Thyroid gland (tissue), 4 donors: Measurements from ENCODE around the gene ABR. TPM values are rescaled to one million over a fixed set of nuclear protein-coding genes. Genes with fewer than 3 reads are reported as not detected.
A peak's percentile ranks its signal among the peaks of the same experiment; 100 is the strongest.

ENCODE experiments used
- DNase-seq, 2 donors: peaks; one replicate each; pipeline ENCODE4 v3.0.0-alpha.2; 2019
- H3K27ac ChIP-seq, 3 donors: fragments of 200-600 bp; sonication (generic); 1 replicate in 2 of 3; 2 replicates in 1 of 3; pipeline ENCODE4 v1.5.1; 2016 to 2019; ENCODE audit warnings: mild to moderate bottlenecking in 1 of 3, moderate library complexity in 1 of 3
- H3K27me3 ChIP-seq: fragments of 200-600 bp; sonication (generic); one replicate; pipeline ENCODE4 v1.5.1; 2019
- H3K36me3 ChIP-seq, 2 donors: fragments of 200-600 bp; sonication (generic); one replicate each; pipeline ENCODE4 v1.5.1; 2016 to 2019
- H3K4me1 ChIP-seq, 2 donors: fragments of 200-600 bp; sonication (generic); one replicate each; pipeline ENCODE4 v1.5.1; 2017 to 2019
- H3K4me3 ChIP-seq, 3 donors: fragments of 200-600 bp; sonication (generic); replicated peaks in 1 of 3; 1 replicate in 2 of 3; 2 replicates in 1 of 3; pipeline ENCODE4 v1.5.1; 2016; ENCODE audit warnings: mild to moderate bottlenecking in 1 of 3
- H3K9me3 ChIP-seq: fragments of 200-600 bp; sonication (generic); one replicate; pipeline ENCODE4 v1.5.1; 2017
- POLR2A ChIP-seq, 2 donors: fragments of 450-650 bp; IDR thresholded peaks; one replicate each; pipeline ENCODE4 v1.6.1; 2017; ENCODE audit warnings: antibody characterized with exemption in 2 of 2, mild to moderate bottlenecking in 2 of 2, moderate library complexity in 1 of 2
- WGBS, 2 donors: methylation state at CpG; one replicate each; pipeline ENCODE4 v1.1.5; 2017; 5-methylcytosine and 5-hydroxymethylcytosine counted together
- intact Hi-C: fragments of 100-400 bp; cut with DNase I; formaldehyde crosslinking; loops from one replicate; pipeline ENCODE4 v1.15.1; 2023
- total RNA-seq, 4 donors: library from RNA; depleted of rRNA; stranded (reverse); fragments of >200 nt; gene quantifications; one replicate each; pipeline ENCODE4 v1.2.3, GENCODE V29; 2016
- TF ChIP-seq, protein P1 (sequence below), 6 experiments: fragments of 200-600 bp in 3 of 6; fragments of 450-650 bp in 3 of 6; sonication (generic) in 3 of 6; IDR thresholded peaks; one replicate each; pipeline ENCODE4 v1.5.1; 2016 to 2019; ENCODE audit warnings: antibody characterized with exemption in 6 of 6, mild to moderate bottlenecking in 2 of 6, inconsistent platforms in 1 of 6, moderate library complexity in 1 of 6

Gene ABR
- total RNA-seq, 4 donors from 2014 or later, result 23.7 to 33.7 (median 31.5) TPM

DNA sequence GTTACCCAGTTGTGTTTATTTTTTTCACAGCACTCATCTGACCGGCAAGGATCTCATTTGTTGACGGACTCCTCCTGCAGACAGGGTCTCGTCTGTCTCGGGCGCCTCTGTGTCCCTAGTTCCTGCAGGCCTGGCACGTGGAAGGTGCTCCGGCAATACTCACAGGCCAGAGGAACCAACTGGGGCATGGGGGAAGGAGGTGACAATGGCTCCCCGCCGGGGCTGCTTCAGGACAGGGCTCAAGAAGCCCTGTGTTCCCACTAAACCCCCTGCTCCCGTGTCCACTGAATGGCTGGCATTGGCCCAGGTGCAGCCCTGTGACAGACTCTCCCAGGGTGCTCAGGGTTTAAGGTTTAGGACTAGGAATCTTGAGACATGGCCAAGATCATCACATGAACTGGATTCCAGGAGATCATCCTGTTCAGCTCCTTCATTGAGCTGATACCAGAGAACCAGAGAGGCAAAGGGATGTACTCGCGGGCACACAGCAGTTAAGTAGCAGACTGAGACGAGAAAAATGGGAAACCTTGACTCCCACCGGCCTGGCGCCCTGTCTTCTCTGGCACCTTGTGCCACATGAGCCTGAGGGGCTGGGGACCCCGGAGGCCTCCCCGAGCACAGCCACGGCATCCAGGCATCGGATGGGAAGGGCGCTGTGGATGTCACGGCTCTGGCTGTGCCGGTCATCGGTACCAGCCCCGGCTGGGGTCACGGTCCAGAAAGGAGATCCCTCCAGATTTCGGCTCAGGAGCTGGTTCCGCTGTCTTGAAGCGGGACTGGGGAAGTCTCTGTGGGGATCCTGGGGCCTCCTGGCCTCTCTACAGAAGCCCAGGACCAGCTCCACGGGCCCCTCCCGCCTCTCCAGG is 153.8 kb downstream of the ABR start:
- H3K4me3 ChIP-seq, result no peak overlapping the region
- no peak overlapping the region for H3K27ac ChIP-seq
- H3K4me1 ChIP-seq, result peaks cover 4 to 8% of the 10 kb centered on the region in 2 donors
- TF ChIP-seq, protein P1, sequence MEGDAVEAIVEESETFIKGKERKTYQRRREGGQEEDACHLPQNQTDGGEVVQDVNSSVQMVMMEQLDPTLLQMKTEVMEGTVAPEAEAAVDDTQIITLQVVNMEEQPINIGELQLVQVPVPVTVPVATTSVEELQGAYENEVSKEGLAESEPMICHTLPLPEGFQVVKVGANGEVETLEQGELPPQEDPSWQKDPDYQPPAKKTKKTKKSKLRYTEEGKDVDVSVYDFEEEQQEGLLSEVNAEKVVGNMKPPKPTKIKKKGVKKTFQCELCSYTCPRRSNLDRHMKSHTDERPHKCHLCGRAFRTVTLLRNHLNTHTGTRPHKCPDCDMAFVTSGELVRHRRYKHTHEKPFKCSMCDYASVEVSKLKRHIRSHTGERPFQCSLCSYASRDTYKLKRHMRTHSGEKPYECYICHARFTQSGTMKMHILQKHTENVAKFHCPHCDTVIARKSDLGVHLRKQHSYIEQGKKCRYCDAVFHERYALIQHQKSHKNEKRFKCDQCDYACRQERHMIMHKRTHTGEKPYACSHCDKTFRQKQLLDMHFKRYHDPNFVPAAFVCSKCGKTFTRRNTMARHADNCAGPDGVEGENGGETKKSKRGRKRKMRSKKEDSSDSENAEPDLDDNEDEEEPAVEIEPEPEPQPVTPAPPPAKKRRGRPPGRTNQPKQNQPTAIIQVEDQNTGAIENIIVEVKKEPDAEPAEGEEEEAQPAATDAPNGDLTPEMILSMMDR (IDR thresholded peaks at IDR 0.05), result no peak
- no peak for TF ChIP-seq POLR2A (IDR thresholded peaks at IDR 0.05)
- no peaks in the 10 kb centered on the region for H3K9me3 ChIP-seq
- intact Hi-C loops, result no loop called here
- 81 to 85% methylated on average over 23 to 26 of the region's 30 CpGs for WGBS, 2 donors
- peak in 1 of 2 donors; percentile 50 for DNase-seq
- no peaks in the 10 kb centered on the region for H3K36me3 ChIP-seq
- H3K27me3 ChIP-seq, result no peaks in the 10 kb centered on the region

DNA sequence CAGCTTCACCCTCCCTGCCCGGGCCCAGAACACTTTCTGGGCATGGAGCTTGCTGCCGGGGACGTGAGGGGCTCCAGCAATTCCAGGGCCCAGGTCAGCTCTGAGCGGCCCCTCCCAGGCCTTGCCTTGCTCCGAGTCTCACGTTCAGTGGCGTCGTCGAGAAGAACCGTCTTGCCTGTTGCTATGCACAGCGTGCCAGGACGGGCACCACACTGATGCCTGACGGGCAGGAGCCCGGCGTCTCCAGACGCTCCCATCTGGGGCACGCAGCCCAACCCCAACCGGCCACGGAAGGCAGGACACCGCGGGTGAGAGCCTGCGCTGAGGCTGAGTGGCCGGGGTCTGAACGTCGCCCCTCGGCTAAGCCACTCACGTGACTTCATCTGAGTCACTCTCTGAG is 155.7 kb downstream of the ABR start:
- TF ChIP-seq, protein P1 (IDR thresholded peaks at IDR 0.05), result no peak
- TF ChIP-seq POLR2A (IDR thresholded peaks at IDR 0.05), result no peak
- no peak overlapping the region for H3K4me3 ChIP-seq
- H3K27me3 ChIP-seq, result no peaks in the 10 kb centered on the region
- H3K36me3 ChIP-seq, result no peaks in the 10 kb centered on the region
- intact Hi-C loops, result no loop called here
- DNase-seq, result no peak
- no peak overlapping the region for H3K27ac ChIP-seq
- no peaks in the 10 kb centered on the region for H3K9me3 ChIP-seq
- no peaks in the 10 kb centered on the region for H3K4me1 ChIP-seq
- WGBS, 2 donors, result 92 to 93% methylated on average over 16 to 27 of the region's 27 CpGs

DNA sequence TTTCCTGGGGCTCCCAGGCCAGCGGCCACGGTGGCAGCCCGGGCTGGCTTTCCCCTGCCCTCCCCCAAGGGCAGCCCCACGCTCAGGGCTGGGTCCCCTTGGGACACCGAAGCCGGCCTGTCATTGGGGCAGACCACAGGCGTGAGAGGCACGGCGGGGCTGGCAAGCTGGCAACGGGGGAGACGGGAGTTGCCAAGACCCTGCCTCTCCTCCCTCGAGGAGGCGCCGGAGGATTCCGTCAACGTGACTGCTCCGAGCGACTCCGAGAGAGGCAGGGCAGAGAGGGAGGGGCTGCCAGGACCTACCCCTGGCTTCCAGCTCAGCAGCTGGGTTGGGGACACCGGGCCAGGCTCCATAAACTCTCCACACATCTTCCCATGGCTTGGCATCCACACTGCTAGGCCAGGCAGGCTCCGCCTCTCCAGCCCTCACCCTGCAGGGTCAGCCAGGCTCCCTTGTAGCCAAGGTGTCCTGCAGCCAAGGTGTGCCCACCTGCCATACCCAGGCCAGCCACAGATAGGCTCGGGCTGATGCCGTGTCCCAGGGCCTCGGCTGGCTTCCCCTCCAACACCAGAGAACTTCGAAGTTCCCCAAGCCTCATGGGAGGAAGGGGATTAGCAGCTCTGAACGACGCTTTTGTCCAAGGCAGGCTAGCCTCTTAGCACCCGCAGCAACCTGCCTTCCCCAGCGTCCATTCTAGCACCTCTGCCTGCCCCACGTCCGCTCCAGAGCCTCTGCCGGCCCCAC is 157.3 kb downstream of the ABR start:
- WGBS, 2 donors, result 83 to 86% methylated on average over 30 to 31 of the region's 32 CpGs
- Histone ChIP-seq H3K4me3 (no peak overlapping the region), H3K9me3 (no peaks in the 10 kb centered on the region), H3K4me1 (no peaks in the 10 kb centered on the region), H3K27me3 (no peaks in the 10 kb centered on the region), H3K27ac (no peak overlapping the region), H3K36me3 (no peaks in the 10 kb centered on the region)
- TF ChIP-seq, protein P1 (IDR thresholded peaks at IDR 0.05), result no peak
- no peak for TF ChIP-seq POLR2A (IDR thresholded peaks at IDR 0.05)
- intact Hi-C loops, result no loop called here
- DNase-seq, result no peak

DNA sequence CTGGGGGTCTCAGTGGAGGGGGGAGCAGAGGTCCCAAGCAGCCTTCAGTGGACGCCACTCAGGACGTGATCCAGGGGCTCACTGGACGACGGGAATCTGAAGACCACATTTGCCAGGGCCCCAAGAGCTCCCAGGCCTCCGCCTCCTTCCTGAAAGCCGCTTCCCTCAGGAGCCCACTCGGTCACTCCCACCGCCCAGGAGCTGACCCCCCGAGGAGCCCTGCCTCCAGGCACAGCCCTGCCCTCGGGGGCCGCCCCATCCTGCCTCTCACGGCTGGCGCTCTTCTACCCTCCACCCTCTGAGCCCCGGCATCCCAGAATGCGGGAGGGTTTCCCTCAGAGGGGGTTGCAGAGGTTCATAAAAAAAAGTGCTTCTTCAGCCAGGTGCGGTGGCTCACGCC is 158.6 kb downstream of the ABR start:
- H3K27ac ChIP-seq, result no peak overlapping the region
- no peaks in the 10 kb centered on the region for H3K4me1 ChIP-seq
- 95% methylated on average over 6 to 14 of the region's 17 CpGs for WGBS, 2 donors

More for the DNA sequence above, 158.6 kb downstream of the ABR start:
- no peak overlapping the region for H3K4me3 ChIP-seq
- H3K9me3 ChIP-seq, result no peaks in the 10 kb centered on the region
- H3K36me3 ChIP-seq, result no peaks in the 10 kb centered on the region
- no peak for DNase-seq
- intact Hi-C loops, result no loop called here
- no peaks in the 10 kb centered on the region for H3K27me3 ChIP-seq
- TF ChIP-seq, protein P1 (IDR thresholded peaks at IDR 0.05), result no peak
- no peak for TF ChIP-seq POLR2A (IDR thresholded peaks at IDR 0.05)
